Kidney (tissue), 14 donors: ENCODE results near the gene SLC9C1. TPM values are rescaled to one million over a fixed set of nuclear protein-coding genes. Genes with fewer than 3 reads are reported as not detected.

Experiments used
- DNase-seq, 5 donors: peaks; one replicate each; pipeline ENCODE4 v3.0.0-alpha.2; 2013 to 2020
- FAIRE-seq: peaks from 2 replicates; lab custom pipeline; 2012; peaks lifted over from hg19 to GRCh38; lab: Jason Lieb, UNC
- H3K27ac ChIP-seq, 2 donors: one replicate each; pipeline ENCODE4 v1.7.0; 2013; ENCODE audit warnings: low read depth in 2 of 2, low read length in 2 of 2, inconsistent platforms in 1 of 2
- H3K27me3 ChIP-seq: one replicate; pipeline ENCODE4 v1.7.1; 2013; ENCODE audit warnings: low read length, inconsistent platforms; ENCODE audit not compliant: control insufficient read depth, insufficient read depth
- H3K36me3 ChIP-seq, 3 donors: one replicate each; pipeline versions ENCODE4 v1.7.0 to v1.7.1; 2013; ENCODE audit warnings: low read length in 3 of 3, control low read depth in 1 of 3, inconsistent platforms in 1 of 3; ENCODE audit not compliant: insufficient read depth in 3 of 3, control insufficient read depth in 2 of 3
- H3K4me1 ChIP-seq, 3 donors: one replicate each; pipeline versions ENCODE4 v1.7.0 to v1.7.1; 2013; ENCODE audit warnings: low read length in 3 of 3, inconsistent platforms in 1 of 3, low read depth in 1 of 3; ENCODE audit not compliant: control insufficient read depth in 2 of 3, insufficient read depth in 2 of 3
- H3K4me3 ChIP-seq, 3 donors: one replicate each; pipeline versions ENCODE4 v1.7.0 to v1.8.1; 2013; ENCODE audit warnings: low read length in 3 of 3, control low read depth in 1 of 3, inconsistent platforms in 1 of 3
- H3K9ac ChIP-seq, 3 donors: one replicate each; pipeline versions ENCODE4 v1.7.0 to v1.7.1; 2013; ENCODE audit warnings: low read length in 3 of 3, control low read depth in 1 of 3, inconsistent platforms in 1 of 3
- H3K9me3 ChIP-seq, 3 donors: one replicate each; pipeline versions ENCODE4 v1.7.0 to v1.7.1; 2013; ENCODE audit warnings: low read length in 3 of 3, control low read depth in 1 of 3, inconsistent platforms in 1 of 3; ENCODE audit not compliant: control insufficient read depth in 2 of 3, insufficient read depth in 1 of 3
- CTCF ChIP-seq: IDR thresholded peaks from 3 replicates; pipeline ENCODE4 v1.5.1; 2012; ENCODE audit warnings: mild to moderate bottlenecking, moderate library complexity, borderline replicate concordance; ENCODE audit not compliant: insufficient read depth; ENCODE audit errors: extremely low read depth
- intact Hi-C: fragments of 100-400 bp; cut with DNase I; formaldehyde crosslinking; loops from one replicate; pipeline ENCODE4 v1.11.1; 2022
- polyA plus RNA-seq: library from polyadenylated mRNA; stranded (reverse); fragments of 350-450 nt; fragmentation: Illumina TruSeq; extraction: RNeasy Lipid Tissue Mini Kit (QIAGEN cat#74804); gene quantifications from one replicate; pipeline ENCODE4 v1.2.3, GENCODE V29; 2014; ENCODE audit warnings: low read depth, low replicate concordance; ENCODE audit not compliant: insufficient read depth
- total RNA-seq: library from RNA; stranded (reverse); fragmentation: NEBNext Ultra II Directional; extraction: Animal tissue kit (Norgen Biotek cat#: 25700); gene quantifications from one replicate; pipeline ENCODE4 v1.2.1, GENCODE V29; 2021
- donor health status: control.
- donor health status: control.
- donor health status: control.
- donor health status: control.
- donor health status: control.
- donor health status: DM: yes; HTN: yes; CAD: no.
- donor health status: Normal renal cell carcinoma (clear cell type).

Gene SLC9C1
- total and polyA plus RNA-seq, 2 donors from 2014 or later, result 0.09 to 1.2 TPM

GRCh38 chr3:112097378-112097777 lies 196.6 kb downstream of the SLC9C1 start:
- no peaks in the 10 kb centered on the region for H3K36me3 ChIP-seq
- no peak overlapping the region for H3K4me3 ChIP-seq
- intact Hi-C loops, result no loop called here
- FAIRE-seq, result no peak
- peaks cover 0 to 2% (median 0%) of the 10 kb centered on the region in 3 donors for H3K4me1 ChIP-seq
- no peak overlapping the region for H3K9ac ChIP-seq
- no peaks in the 10 kb centered on the region for H3K9me3 ChIP-seq
- no peak overlapping the region for H3K27ac ChIP-seq
- TF ChIP-seq CTCF, result no peak
- DNase-seq, result peak in 1 of 5 donors; percentile 39
- no peaks in the 10 kb centered on the region for H3K27me3 ChIP-seq

GRCh38 chr3:112096176-112096575 lies 197.8 kb downstream of the SLC9C1 start:
- H3K27ac ChIP-seq, result no peak overlapping the region
- TF ChIP-seq CTCF, result no peak
- intact Hi-C loops, result no loop called here
- no peaks in the 10 kb centered on the region for H3K9me3 ChIP-seq
- no peak for DNase-seq
- H3K36me3 ChIP-seq, result no peaks in the 10 kb centered on the region
- no peak overlapping the region for H3K4me3 ChIP-seq
- no peak overlapping the region for H3K9ac ChIP-seq
- FAIRE-seq, result no peak
- no peaks in the 10 kb centered on the region for H3K27me3 ChIP-seq
- H3K4me1 ChIP-seq, result peaks cover 0 to 2% (median 0%) of the 10 kb centered on the region in 3 donors

- H3K27ac ChIP-seq, result no peak overlapping the region
- FAIRE-seq (no peak), DNase-seq (no peak)
- no peaks in the 10 kb centered on the region for H3K27me3 ChIP-seq
- H3K4me3 ChIP-seq, result no peak overlapping the region
- intact Hi-C loops, result no loop called here
- H3K36me3 ChIP-seq, result no peaks in the 10 kb centered on the region
- H3K9me3 ChIP-seq, result no peaks in the 10 kb centered on the region
- H3K4me1 ChIP-seq, result peaks cover 0 to 3% (median 2%) of the 10 kb centered on the region in 3 donors
- no peak for TF ChIP-seq CTCF
- no peak overlapping the region for H3K9ac ChIP-seq
Measured at GRCh38 chr3:112095731-112096130, 198.3 kb downstream of the SLC9C1 start.

GRCh38 chr3:112093180-112093522 lies 200.9 kb downstream of the SLC9C1 start:
- Histone ChIP-seq H3K27ac (no peak overlapping the region), H3K4me3 (peak overlapping the region in 1 of 3 donors; percentile 30), H3K4me1 (peaks cover 0 to 5% (median 2%) of the 10 kb centered on the region in 3 donors), H3K9ac (no peak overlapping the region), H3K27me3 (no peaks in the 10 kb centered on the region), H3K9me3 (no peaks in the 10 kb centered on the region), H3K36me3 (no peaks in the 10 kb centered on the region)
- intact Hi-C loops, result no loop called here
- no peak for DNase-seq
- no peak for FAIRE-seq
- TF ChIP-seq CTCF, result no peak
